Effector CD4-positive, alpha-beta T cell (primary cell): ENCODE results near the gene NKX6-1.

ENCODE experiments used
- DNase-seq: peaks from one replicate; pipeline ENCODE4 v3.0.0-alpha.2; 2020

NKX6-1 gene

DNA sequence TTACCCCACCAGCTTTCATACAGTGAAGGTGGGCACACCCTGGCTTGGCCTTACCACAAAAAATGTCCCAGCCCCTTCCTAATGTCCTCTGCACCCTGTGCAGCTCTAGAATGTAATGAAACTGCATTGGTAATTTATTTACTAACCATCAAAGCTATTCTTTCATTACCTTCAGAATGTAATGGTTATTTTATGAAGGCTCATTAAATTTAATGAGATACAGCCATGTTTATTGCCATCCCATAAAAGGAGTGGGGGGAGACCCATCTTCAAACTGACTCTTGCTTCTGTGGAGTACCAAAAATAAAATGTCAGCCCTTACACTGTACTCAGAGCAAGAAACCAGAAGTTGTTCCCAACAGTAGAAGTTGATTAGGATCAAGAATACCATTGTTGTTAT is 25.0 kb downstream of the NKX6-1 start:
- DNase-seq: no peak

DNA sequence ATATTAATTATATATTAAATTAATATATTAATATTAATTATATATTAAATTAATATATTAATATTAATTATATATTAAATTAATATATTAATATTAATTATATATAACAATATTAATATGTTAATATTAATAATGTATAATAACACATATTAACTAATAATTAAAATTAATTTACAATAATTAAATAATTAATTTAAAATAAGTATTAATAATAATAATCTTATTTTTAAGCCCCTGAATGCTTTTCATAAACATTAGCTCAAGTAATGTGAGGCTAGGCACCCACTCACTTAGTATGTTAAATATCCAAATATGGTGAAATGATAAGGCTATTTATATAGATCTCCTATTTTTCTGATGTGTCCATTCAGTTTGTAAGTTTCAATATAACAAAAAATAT is 26.9 kb downstream of the NKX6-1 start:
- no peak for DNase-seq

DNA sequence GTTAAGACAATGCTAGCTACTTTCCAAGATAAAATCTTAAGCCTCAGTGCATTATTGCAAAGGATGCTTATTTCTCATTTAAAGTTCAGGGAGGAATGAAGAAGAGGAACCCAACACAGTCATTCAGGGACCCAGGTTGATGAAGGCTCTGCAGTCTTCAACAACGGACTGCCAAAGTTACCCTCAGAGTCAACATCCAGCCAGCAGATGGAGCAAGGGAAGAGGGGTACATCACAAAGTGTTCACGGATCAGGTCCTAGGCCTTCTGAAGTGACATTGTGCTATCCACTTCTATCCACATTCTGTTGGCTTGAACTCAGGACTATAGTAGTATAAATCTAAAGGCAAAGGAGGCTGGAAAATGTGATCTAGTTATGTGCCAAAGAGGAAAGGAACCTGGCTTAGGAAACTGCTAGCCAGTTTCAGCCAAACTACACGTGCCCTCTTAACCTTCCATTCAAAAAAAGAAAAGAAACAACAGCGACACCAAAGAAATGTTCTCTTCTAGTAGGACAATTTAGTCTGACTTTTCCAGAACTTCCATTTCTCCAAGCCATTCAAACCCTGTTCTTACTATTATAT is 28.8 kb downstream of the NKX6-1 start:
- DNase-seq: no peak

DNA sequence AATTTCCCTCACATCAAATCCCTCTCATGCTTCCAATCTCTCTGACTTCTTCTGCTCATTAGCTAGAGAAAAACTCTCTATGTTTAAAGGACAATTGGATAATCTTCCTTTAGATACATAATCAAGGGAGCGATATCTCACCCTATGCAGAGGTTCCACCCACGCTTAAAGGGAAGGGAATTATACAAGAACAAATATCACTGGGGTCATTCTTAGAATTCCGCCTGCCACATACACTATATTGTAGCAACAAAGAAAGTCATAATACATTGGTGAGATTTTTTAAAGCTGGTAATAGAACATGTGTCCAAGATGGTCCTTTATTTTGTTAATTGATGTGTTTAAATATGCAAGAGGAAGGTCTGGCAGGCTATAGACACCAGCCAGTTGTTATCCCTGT is 31.5 kb downstream of the NKX6-1 start:
- DNase-seq: no peak

DNA sequence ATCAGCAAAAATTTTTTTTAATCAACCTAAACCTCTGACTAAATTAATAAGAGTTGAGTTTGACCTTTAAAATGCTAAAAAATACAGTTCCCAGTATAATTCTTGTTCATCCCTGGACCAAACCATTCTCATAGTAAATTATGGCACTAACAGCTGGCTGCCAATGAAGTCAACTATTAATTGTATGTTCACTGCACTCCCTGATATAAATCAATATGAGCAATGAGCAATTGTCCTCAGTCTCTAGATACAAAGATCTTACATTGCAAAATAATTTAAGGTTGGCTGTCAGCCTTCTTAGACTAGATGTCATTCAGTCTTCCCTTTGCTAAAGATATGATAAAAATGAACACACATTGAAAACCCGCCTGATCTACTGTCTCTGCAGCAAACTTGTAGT is 39.3 kb downstream of the NKX6-1 start:
- DNase-seq: no peak

DNA sequence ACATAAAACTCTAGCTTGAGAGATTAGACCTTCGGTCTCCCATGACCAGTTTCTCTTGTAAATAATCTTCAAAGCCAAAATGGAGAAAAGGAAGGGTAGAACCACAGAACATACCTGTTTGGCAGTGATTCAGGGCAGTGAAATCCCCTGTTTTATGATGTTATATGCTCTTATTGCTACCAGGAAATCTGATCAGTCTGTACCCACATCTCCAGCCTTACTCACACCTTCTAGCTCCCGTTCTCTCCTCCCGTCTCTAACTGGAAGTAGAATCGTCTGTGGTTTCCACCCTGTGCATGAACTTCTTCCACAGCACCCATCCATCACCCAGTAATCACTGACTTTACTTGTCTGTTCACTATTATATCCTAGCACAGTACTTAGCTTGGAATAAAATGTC is 42.9 kb downstream of the NKX6-1 start:
- no peak for DNase-seq

DNA sequence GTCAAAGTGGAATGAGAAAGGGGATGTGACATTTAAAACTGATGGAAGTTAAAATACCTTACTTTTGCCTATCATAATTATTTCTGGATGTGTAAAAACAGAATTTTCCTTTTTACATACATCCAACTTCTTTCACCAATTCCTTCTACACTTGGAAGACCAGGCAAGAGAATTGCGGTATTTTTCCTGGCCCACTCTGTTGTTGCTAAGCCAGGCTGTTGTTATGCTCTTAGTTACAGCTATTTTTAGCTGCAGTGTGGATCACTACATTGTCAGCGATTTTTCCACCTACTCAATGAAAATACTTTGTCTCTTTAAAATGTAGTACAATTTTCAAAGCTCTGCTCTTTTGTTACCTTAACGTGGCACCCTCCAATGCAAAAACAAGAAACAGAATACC is 43.4 kb downstream of the NKX6-1 start:
- DNase-seq: no peak

DNA sequence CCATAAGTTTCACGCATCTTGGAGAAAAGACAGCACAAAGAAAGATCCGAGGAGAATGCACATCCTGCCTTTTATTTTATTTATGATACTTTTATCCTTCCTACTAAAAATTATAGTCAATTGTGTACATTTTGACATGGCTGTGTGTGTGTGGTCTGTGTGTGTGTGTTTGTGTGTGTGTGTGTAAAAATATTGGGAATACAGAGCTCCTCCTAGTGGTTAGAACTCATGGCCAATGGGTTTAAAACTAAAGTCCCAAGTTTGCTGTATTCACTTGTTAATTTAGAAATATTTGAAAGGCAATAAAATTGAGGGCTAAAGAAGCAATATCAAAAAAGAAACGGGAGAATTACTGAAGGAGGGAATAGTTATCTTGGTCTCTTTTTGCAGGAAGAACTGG is 47.5 kb downstream of the NKX6-1 start:
- no peak for DNase-seq

DNA sequence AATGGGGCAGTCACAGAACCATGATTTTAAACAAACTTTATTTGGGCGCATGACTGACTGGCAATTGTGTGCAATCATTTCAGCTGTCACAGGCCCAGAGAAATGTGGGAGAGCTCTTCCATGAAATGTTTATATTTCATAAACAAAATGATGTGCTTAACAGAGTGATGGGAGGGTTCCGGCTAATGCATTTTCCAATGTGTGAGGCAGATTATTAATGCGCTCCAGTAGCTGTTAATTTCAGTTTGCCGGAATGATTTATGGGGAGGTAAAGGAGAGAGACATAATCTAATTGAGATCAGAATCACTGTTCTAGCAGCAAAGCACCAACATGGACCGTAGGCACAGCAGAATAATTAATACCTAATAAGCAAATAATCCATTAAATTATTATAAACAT is 55.6 kb downstream of the NKX6-1 start:
- DNase-seq: no peak

DNA sequence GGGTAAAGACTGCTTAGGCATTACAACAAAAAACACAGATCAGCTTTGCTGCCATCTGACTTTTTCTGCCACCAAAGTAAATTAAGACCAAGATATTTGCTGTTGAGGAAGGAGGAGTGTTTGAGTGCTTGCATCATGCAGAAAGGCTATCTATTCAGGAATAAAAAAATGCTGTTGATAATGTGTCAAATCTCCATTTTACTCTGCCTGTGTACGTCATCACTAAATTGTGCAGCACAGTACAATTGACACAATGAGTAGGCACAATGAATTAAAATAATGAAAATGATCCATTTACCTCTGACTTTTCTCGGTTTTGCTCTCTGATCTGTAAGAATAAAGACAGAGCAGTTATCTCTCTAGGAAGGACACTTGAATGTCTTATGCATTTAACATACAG is 56.3 kb downstream of the NKX6-1 start:
- DNase-seq: no peak
